Skeletal muscle tissue (tissue), 4 donors: ENCODE measurements around the gene FIGNL1. TPM values are rescaled to one million over a fixed set of nuclear protein-coding genes. Genes with fewer than 3 reads are reported as not detected.

ENCODE experiments used
- H3K27ac ChIP-seq: one replicate; pipeline ENCODE4 v1.7.0; 2013; ENCODE audit warnings: mild to moderate bottlenecking, low read depth, low read length, inconsistent platforms
- H3K27me3 ChIP-seq, 3 donors: one replicate each; pipeline ENCODE4 v1.7.0; 2013; ENCODE audit warnings: low read length in 3 of 3; ENCODE audit not compliant: control insufficient read depth in 3 of 3, insufficient read depth in 3 of 3
- H3K36me3 ChIP-seq, 3 donors: one replicate each; pipeline ENCODE4 v1.7.0; 2013; ENCODE audit warnings: low read length in 3 of 3; ENCODE audit not compliant: control insufficient read depth in 3 of 3, insufficient read depth in 3 of 3
- H3K4me1 ChIP-seq, 3 donors: one replicate each; pipeline ENCODE4 v1.7.0; 2013; ENCODE audit warnings: low read length in 3 of 3, mild to moderate bottlenecking in 3 of 3; ENCODE audit not compliant: control insufficient read depth in 3 of 3, insufficient read depth in 3 of 3
- H3K4me3 ChIP-seq, 3 donors: one replicate each; pipeline ENCODE4 v1.7.0; 2013; ENCODE audit warnings: low read length in 3 of 3
- H3K9ac ChIP-seq, 3 donors: one replicate each; pipeline ENCODE4 v1.7.0; 2013; ENCODE audit warnings: low read length in 3 of 3, mild to moderate bottlenecking in 3 of 3, moderate library complexity in 2 of 3, low read depth in 1 of 3
- H3K9me3 ChIP-seq, 3 donors: one replicate each; pipeline ENCODE4 v1.7.0; 2013; ENCODE audit warnings: low read length in 3 of 3; ENCODE audit not compliant: control insufficient read depth in 3 of 3
- total RNA-seq: library from RNA; depleted of rRNA; stranded (reverse); fragments of >200 nt; gene quantifications from one replicate; pipeline ENCODE4 v1.2.3, GENCODE V29; 2014
- donor health status: Osteomylitis.

The FIGNL1 gene
- total RNA-seq, 1 donor from 2014 or later = 14.6 TPM

DNA sequence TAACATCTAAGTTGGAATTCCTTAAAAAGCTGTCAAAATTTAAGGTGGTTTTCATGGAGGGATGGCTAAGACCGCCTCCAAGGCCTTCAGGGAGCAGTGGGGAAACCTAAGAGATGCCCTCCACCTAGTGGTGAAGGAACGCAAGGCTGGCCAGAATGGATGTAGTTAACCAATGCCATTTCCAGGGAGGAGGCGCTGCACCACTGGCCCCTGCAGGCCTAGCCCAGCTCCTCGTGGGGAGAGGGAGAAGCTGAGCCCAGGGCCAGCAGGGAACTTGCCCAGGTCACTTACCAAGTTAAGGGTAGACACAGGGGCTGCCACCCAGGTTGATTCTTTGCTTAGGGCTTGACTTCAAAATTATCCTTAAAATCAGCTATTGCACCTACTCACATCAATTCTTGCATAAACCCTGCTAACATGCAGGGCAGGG lies 32.0 kb downstream of the FIGNL1 start:
- no peaks in the 10 kb centered on the region for H3K36me3 ChIP-seq
- H3K9ac ChIP-seq = no peak overlapping the region

DNA sequence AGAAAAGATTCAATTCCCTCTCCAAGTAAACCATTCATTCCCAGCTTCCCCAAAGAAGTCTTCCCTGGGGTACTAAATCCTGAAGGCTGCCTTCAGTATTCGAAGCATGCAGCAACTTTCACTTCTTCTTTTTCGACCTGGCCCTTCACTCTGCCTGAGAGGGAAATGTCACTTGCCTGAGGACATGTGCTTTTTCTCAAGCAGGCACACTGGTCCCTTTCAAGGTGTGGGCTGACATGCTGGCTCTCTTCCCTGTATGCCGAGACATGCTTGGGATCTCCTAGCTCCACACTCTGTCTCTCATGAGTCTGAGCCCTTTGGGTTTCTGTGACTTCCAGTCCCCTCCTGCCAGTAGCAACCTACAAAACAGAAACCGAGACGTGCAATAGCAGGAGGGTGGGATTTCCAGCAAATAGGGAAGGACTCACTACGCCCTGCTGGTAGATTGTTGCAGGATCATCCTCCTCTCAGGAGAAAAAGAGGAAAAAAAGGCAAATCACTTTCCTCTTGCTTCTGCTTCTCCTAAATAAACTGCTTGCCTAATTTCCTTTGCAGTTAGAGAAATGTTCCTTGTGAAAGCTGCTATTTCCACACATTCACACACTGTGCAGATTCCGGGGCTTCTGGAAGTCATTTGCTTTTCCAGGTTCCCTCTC lies 33.5 kb downstream of the FIGNL1 start:
- H3K9me3 ChIP-seq = no peaks in the 10 kb centered on the region
- no peaks in the 10 kb centered on the region for H3K27me3 ChIP-seq
- H3K9ac ChIP-seq = no peak overlapping the region
- no peak overlapping the region for H3K4me3 ChIP-seq
- H3K36me3 ChIP-seq = no peaks in the 10 kb centered on the region
- no peak overlapping the region for H3K27ac ChIP-seq
- no peaks in the 10 kb centered on the region for H3K4me1 ChIP-seq

More for the DNA sequence above, 32.0 kb downstream of the FIGNL1 start:
- Histone ChIP-seq H3K27ac (no peak overlapping the region), H3K4me3 (no peak overlapping the region), H3K27me3 (no peaks in the 10 kb centered on the region), H3K4me1 (no peaks in the 10 kb centered on the region), H3K9me3 (no peaks in the 10 kb centered on the region)

DNA sequence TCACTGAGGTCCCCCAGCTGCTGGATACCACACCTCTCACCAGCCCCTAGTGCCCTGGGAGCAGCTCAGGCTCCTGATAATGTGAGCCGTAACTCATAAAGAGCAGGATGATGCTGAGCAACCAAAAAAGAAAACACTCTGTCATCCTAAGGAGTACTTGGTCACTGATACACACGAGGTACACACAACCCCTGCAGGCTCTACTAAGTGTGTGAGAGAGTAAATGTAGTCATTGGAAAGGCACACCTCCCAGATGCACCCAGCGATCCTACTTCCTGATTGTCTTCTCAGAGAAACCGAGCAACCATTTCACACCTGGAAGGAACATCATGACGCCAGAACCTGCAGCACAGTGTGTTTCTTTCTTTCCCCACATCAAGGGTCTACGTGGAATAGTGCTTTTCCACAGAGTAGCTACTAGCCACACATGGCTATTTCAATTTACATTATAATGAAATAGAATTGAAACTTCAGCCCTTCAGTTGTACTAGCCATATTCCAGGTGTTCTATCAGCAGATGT lies 34.2 kb downstream of the FIGNL1 start:
- Histone ChIP-seq H3K4me3 (no peak overlapping the region), H3K27me3 (no peaks in the 10 kb centered on the region), H3K4me1 (no peaks in the 10 kb centered on the region), H3K9me3 (no peaks in the 10 kb centered on the region), H3K36me3 (no peaks in the 10 kb centered on the region), H3K27ac (no peak overlapping the region), H3K9ac (no peak overlapping the region)

DNA sequence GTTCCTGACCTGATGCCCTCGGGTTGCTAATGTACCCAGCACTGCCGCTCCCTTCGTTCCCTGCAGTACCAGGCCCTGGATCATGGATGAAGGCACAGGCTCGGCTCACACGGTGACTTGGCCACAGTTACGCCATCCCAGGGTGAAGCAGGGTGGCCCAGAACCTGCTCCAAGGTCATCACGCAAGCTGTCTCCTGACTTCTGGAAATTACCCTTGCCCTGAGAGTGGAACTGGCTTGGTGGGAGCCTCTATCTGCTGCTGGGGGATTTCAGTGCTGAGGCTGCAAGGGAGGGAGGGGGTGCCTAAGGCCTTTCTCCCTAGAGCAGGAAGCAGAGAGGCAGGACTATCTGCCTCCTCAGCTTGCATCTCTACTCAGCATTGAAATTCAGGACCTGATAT lies 36.6 kb downstream of the FIGNL1 start:
- no peak overlapping the region for H3K9ac ChIP-seq
- H3K4me1 ChIP-seq = no peaks in the 10 kb centered on the region
- H3K36me3 ChIP-seq = no peaks in the 10 kb centered on the region
- no peaks in the 10 kb centered on the region for H3K9me3 ChIP-seq
- no peak overlapping the region for H3K27ac ChIP-seq
- H3K4me3 ChIP-seq = no peak overlapping the region
- H3K27me3 ChIP-seq = no peaks in the 10 kb centered on the region

DNA sequence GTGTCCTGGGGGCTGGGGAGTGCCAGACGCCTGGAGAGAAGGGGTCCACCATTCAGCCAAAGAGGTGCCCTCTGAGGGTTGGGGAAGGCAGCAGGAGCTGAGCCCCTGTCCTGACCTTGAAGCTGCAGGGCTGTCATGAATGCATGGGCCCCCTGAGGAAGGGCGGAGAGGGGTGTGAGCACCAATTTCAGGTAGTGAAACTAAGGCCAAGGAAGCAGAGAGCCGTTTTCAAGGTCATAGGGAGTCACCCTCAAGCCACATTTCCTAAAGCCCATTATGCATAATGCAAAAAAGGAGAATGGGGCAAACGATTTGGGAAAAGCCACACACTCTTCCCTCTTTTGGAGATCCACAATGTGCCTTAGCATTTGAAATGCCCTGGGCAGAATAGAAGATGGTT lies 37.2 kb downstream of the FIGNL1 start:
- no peaks in the 10 kb centered on the region for H3K4me1 ChIP-seq
- no peaks in the 10 kb centered on the region for H3K27me3 ChIP-seq

DNA sequence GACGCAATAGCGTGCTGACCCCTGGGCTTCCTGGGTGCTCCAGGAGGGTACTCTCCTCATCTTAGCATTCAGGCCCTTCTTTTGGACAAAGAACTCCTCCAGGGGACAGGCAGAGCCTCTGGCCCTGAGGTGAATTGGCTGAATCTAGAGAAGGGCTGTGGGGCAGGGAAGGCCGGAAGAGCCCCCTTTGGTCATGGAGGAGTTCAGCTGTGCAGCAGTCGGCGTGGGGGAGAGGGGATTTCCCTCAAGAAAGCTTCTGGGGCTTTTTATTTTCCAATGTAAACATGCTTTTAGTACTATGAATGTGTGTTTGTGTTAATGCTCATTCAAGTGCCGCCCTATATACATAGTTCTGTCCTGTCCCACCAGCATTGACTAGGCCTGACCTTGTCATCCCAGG lies 38.8 kb downstream of the FIGNL1 start:
- no peaks in the 10 kb centered on the region for H3K36me3 ChIP-seq
- H3K27ac ChIP-seq = no peak overlapping the region
- H3K27me3 ChIP-seq = peaks cover 0 to 6% (median 6%) of the 10 kb centered on the region in 3 donors
- H3K9me3 ChIP-seq = no peaks in the 10 kb centered on the region
- no peak overlapping the region for H3K4me3 ChIP-seq
- H3K9ac ChIP-seq = no peak overlapping the region
- no peaks in the 10 kb centered on the region for H3K4me1 ChIP-seq

More for the DNA sequence above, 37.2 kb downstream of the FIGNL1 start:
- H3K4me3 ChIP-seq = no peak overlapping the region
- no peaks in the 10 kb centered on the region for H3K9me3 ChIP-seq
- H3K9ac ChIP-seq = no peak overlapping the region
- no peak overlapping the region for H3K27ac ChIP-seq
- no peaks in the 10 kb centered on the region for H3K36me3 ChIP-seq

DNA sequence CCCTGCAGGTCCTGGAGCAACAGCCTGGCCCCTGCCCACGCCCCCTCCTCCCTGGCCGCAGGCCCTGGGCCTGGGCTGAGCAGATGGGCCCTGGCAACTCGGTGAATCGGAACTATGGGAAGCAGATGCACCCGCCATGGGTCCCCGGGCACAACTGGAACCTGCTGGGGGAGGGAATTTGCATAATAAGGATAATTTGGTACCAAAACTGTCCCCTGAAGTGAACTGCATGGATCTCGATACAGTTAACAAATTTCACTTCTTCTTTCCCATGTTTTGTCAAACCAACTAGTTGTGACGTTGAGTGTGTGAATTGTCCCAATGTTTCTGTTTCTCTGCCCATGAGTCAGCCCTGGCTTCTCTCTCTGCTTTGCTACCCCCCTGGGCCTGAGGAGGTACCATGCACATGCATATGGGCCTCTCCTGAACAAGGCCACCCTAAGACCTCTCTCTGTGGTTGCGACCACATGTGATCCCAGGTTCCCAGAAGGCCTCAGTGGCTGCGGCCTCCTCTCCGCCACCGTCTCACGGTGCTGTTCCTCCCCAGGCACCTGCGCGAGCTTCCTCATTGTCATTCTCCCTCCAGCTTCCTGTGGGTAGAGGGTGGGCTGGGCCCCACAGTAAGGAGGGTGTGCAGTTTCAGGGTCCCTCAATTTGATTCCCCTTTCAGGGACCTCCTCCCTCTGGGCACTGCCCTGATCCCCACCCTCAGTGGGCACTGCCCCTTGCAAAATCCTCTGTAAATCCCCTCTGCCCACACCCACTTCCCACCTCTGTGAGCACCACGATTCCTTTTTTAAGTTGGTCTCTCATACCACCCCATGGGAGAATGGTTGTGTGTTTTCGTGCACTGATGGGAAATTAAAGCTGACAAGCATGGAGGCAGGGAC lies 40.0 kb downstream of the FIGNL1 start:
- H3K9ac ChIP-seq = no peak overlapping the region
- no peak overlapping the region for H3K4me3 ChIP-seq
- no peak overlapping the region for H3K27ac ChIP-seq
- H3K27me3 ChIP-seq = peaks cover 4 to 8% (median 8%) of the 10 kb centered on the region in 3 donors
- no peaks in the 10 kb centered on the region for H3K4me1 ChIP-seq
- no peaks in the 10 kb centered on the region for H3K9me3 ChIP-seq
- H3K36me3 ChIP-seq = no peaks in the 10 kb centered on the region

DNA sequence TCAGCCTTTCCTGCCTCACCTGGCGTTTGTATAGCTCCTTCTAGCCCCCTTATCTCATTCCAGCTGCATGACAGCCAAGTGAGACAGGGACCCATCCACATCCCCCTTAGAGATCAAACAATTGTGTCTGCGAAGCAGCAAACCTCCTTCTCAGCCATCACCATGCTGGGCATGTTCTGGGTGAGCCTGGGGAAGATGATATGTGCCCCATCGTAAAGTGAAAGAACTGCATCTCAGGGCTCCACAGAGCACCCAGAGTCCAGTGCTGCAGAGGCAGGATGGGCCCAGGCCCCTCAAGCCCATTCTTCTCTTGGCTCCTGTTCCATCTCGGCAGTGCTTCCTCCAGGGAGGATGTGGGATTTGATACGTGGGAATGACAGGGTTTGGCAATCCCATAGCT lies 43.2 kb downstream of the FIGNL1 start:
- Histone ChIP-seq H3K27me3 (peaks cover 12 to 25% (median 15%) of the 10 kb centered on the region in 3 donors), H3K27ac (no peak overlapping the region), H3K36me3 (no peaks in the 10 kb centered on the region), H3K9me3 (no peaks in the 10 kb centered on the region), H3K9ac (no peak overlapping the region), H3K4me3 (no peak overlapping the region), H3K4me1 (no peaks in the 10 kb centered on the region)

DNA sequence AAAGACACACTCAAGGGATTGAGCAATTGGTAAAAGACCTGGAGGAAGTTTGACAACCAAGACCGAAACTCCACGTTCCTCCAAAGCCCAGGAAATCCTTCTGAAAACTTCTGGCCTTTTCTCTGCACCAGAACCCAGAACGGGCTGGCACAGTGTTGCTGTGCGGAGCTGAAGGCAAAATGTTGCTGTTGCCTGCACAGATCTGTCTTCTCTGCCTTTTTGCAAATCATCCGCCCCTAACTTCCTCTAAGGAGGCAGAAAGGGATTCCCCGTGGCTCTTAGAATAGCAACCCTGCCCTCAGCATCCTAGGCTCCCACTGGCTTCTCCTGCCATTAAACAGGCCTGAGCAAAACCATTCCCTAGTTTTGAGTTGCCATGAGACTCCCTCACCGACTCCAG lies 44.9 kb downstream of the FIGNL1 start:
- Histone ChIP-seq H3K36me3 (no peaks in the 10 kb centered on the region), H3K4me1 (no peaks in the 10 kb centered on the region), H3K4me3 (no peak overlapping the region), H3K9me3 (no peaks in the 10 kb centered on the region), H3K27me3 (peaks cover 27 to 37% (median 28%) of the 10 kb centered on the region in 3 donors), H3K9ac (no peak overlapping the region), H3K27ac (no peak overlapping the region)

DNA sequence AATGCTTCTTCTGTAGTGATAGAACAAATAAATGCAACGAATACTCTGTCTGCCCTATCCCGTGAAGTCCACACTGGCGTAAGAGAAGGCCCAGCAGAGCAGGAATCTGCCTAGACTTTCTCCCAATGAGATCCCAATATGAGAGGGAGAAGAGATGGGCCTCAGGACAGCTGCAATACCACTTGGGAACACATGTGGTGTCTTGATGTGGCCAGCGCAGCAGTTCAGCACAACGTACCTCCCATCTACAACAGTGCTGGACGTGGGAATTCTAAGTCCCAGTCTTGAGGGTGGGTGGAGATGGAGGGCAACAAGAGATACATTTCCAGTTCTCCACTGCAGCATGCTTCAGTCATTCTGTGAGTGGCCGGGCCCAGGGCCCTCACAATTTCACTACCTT lies 45.8 kb downstream of the FIGNL1 start:
- H3K27ac ChIP-seq = no peak overlapping the region
- no peak overlapping the region for H3K9ac ChIP-seq
- no peak overlapping the region for H3K4me3 ChIP-seq
- H3K36me3 ChIP-seq = no peaks in the 10 kb centered on the region
- H3K27me3 ChIP-seq = peaks cover 34 to 45% (median 36%) of the 10 kb centered on the region in 3 donors
- H3K4me1 ChIP-seq = no peaks in the 10 kb centered on the region
- no peaks in the 10 kb centered on the region for H3K9me3 ChIP-seq
